Measurements from ENCODE around the gene CD40LG. TPM values are rescaled to one million over a fixed set of nuclear protein-coding genes. Genes with fewer than 3 reads are reported as not detected.

Gene CD40LG
- total RNA-seq, 6 donors from 2014 or later: 0.60 to 1.1 (median 0.70) TPM; not detected in 2

GRCh38 chrX:136652822-136653723, 5.1 kb downstream of the CD40LG start:
- TF ChIP-seq POLR2A (IDR thresholded peaks at IDR 0.05) (no peak), POLR2AphosphoS5 (IDR thresholded peaks at IDR 0.05) (no peak)
- TF ChIP-seq, protein P1, sequence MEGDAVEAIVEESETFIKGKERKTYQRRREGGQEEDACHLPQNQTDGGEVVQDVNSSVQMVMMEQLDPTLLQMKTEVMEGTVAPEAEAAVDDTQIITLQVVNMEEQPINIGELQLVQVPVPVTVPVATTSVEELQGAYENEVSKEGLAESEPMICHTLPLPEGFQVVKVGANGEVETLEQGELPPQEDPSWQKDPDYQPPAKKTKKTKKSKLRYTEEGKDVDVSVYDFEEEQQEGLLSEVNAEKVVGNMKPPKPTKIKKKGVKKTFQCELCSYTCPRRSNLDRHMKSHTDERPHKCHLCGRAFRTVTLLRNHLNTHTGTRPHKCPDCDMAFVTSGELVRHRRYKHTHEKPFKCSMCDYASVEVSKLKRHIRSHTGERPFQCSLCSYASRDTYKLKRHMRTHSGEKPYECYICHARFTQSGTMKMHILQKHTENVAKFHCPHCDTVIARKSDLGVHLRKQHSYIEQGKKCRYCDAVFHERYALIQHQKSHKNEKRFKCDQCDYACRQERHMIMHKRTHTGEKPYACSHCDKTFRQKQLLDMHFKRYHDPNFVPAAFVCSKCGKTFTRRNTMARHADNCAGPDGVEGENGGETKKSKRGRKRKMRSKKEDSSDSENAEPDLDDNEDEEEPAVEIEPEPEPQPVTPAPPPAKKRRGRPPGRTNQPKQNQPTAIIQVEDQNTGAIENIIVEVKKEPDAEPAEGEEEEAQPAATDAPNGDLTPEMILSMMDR (IDR thresholded peaks at IDR 0.05): no peak
- ATAC-seq (ENCODE audit: low FRiP score in 2 of 2): peak in 1 of 2 donors; percentile 43
- 80 to 96% methylated on average over 6 of the region's 6 CpGs for WGBS, 2 donors

DNA sequence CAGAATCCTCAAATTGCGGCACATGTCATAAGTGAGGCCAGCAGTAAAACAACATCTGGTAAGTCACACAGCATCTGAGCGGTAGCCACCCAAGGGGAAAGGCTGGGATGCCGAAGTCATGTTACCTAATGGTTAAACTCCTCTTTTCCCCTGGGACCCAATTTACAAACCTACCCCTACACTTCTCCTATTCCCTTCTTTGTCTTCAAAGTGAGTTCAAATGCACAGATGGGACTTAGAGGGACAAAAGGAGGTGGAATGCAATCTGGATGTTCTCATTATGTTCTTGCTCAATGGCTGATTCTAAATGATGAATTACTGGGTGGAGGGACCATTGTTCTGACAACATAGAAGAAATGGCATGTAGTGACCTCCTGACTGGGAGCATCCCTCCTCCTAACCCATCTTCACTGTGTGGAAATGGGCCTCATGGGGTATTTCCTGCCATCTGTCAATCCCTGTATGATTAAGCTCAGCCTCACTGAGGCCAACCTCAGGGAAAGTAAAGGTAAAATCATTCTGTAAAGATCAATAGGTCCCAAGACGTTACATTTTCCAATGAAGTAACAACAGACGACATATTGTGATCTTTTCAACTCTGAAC, 8.5 kb downstream of the CD40LG start:
- H3K9me3 ChIP-seq: no peaks in the 10 kb centered on the region
- 82% methylated on average over 3 to 5 of the region's 5 CpGs for WGBS, 2 donors
- ATAC-seq (ENCODE audit: low FRiP score in 2 of 2): no peak

More at GRCh38 chrX:136652822-136653723, 5.1 kb downstream of the CD40LG start:
- Histone ChIP-seq H3K36me3 (no peaks in the 10 kb centered on the region), H3K27ac (no peak overlapping the region), H3K27me3 (no peaks in the 10 kb centered on the region), H3K9me3 (no peaks in the 10 kb centered on the region), H3K4me3 (no peak overlapping the region), H3K4me1 (no peaks in the 10 kb centered on the region)
- DNase-seq: no peak

GRCh38 chrX:136658151-136658550, 10.2 kb downstream of the CD40LG start:
- Histone ChIP-seq H3K4me3 (no peak overlapping the region), H3K27ac (no peak overlapping the region), H3K27me3 (no peaks in the 10 kb centered on the region), H3K4me1 (no peaks in the 10 kb centered on the region), H3K9me3 (no peaks in the 10 kb centered on the region), H3K36me3 (no peaks in the 10 kb centered on the region)
- ATAC-seq (ENCODE audit: low FRiP score in 2 of 2) (no peak), DNase-seq (no peak)
- 77 to 87% methylated on average over 4 to 5 of the region's 5 CpGs for WGBS, 2 donors
- TF ChIP-seq EP300 (IDR thresholded peaks at IDR 0.05): no peak
- no peak for TF ChIP-seq POLR2AphosphoS5 (IDR thresholded peaks at IDR 0.05)
- TF ChIP-seq, protein P1 (IDR thresholded peaks at IDR 0.05): no peak
- no peak for TF ChIP-seq POLR2A (IDR thresholded peaks at IDR 0.05)

More for the DNA sequence above, 8.5 kb downstream of the CD40LG start:
- no peak for DNase-seq
- H3K4me3 ChIP-seq: no peak overlapping the region
- no peaks in the 10 kb centered on the region for H3K4me1 ChIP-seq
- H3K27me3 ChIP-seq: no peaks in the 10 kb centered on the region
- TF ChIP-seq POLR2AphosphoS5 (IDR thresholded peaks at IDR 0.05) (no peak), POLR2A (IDR thresholded peaks at IDR 0.05) (no peak), EP300 (IDR thresholded peaks at IDR 0.05) (no peak)
- TF ChIP-seq, protein P1 (IDR thresholded peaks at IDR 0.05): no peak
- H3K36me3 ChIP-seq: no peaks in the 10 kb centered on the region
- H3K27ac ChIP-seq: no peak overlapping the region

GRCh38 chrX:136659174-136659573, 11.2 kb downstream of the CD40LG start:
- no peak overlapping the region for H3K27ac ChIP-seq
- no peak for ATAC-seq (ENCODE audit: low FRiP score in 2 of 2)
- TF ChIP-seq POLR2A (IDR thresholded peaks at IDR 0.05) (no peak), POLR2AphosphoS5 (IDR thresholded peaks at IDR 0.05) (no peak), EP300 (IDR thresholded peaks at IDR 0.05) (no peak)
- TF ChIP-seq, protein P1 (IDR thresholded peaks at IDR 0.05): no peak
- no peaks in the 10 kb centered on the region for H3K9me3 ChIP-seq
- H3K4me1 ChIP-seq: no peaks in the 10 kb centered on the region
- no peak overlapping the region for H3K4me3 ChIP-seq
- DNase-seq: no peak
- no peaks in the 10 kb centered on the region for H3K27me3 ChIP-seq
- WGBS, 2 donors: 90% methylated on average over 9 of the region's 9 CpGs; no CpG with 5 or more reads in 1 of the 2 donors
- peaks cover 0 to 4% (median 0%) of the 10 kb centered on the region in 4 donors for H3K36me3 ChIP-seq
